Kidney (tissue), 14 donors: ENCODE measurements around the gene PLCB1. TPM values are rescaled to one million over a fixed set of nuclear protein-coding genes. Genes with fewer than 3 reads are reported as not detected.
A peak's percentile ranks its signal among the peaks of the same experiment; 100 is the strongest.

ENCODE experiments used
- DNase-seq, 5 donors: peaks; one replicate each; pipeline ENCODE4 v3.0.0-alpha.2; 2013 to 2020
- FAIRE-seq: peaks from 2 replicates; lab custom pipeline; 2012; peaks lifted over from hg19 to GRCh38; lab: Jason Lieb, UNC
- H3K27ac ChIP-seq, 2 donors: one replicate each; pipeline ENCODE4 v1.7.0; 2013; ENCODE audit warnings: low read depth in 2 of 2, low read length in 2 of 2, inconsistent platforms in 1 of 2
- H3K27me3 ChIP-seq: one replicate; pipeline ENCODE4 v1.7.1; 2013; ENCODE audit warnings: low read length, inconsistent platforms; ENCODE audit not compliant: control insufficient read depth, insufficient read depth
- H3K36me3 ChIP-seq, 3 donors: one replicate each; pipeline versions ENCODE4 v1.7.0 to v1.7.1; 2013; ENCODE audit warnings: low read length in 3 of 3, control low read depth in 1 of 3, inconsistent platforms in 1 of 3; ENCODE audit not compliant: insufficient read depth in 3 of 3, control insufficient read depth in 2 of 3
- H3K4me1 ChIP-seq, 3 donors: one replicate each; pipeline versions ENCODE4 v1.7.0 to v1.7.1; 2013; ENCODE audit warnings: low read length in 3 of 3, inconsistent platforms in 1 of 3, low read depth in 1 of 3; ENCODE audit not compliant: control insufficient read depth in 2 of 3, insufficient read depth in 2 of 3
- H3K4me3 ChIP-seq, 3 donors: one replicate each; pipeline versions ENCODE4 v1.7.0 to v1.8.1; 2013; ENCODE audit warnings: low read length in 3 of 3, control low read depth in 1 of 3, inconsistent platforms in 1 of 3
- H3K9ac ChIP-seq, 3 donors: one replicate each; pipeline versions ENCODE4 v1.7.0 to v1.7.1; 2013; ENCODE audit warnings: low read length in 3 of 3, control low read depth in 1 of 3, inconsistent platforms in 1 of 3
- H3K9me3 ChIP-seq, 3 donors: one replicate each; pipeline versions ENCODE4 v1.7.0 to v1.7.1; 2013; ENCODE audit warnings: low read length in 3 of 3, control low read depth in 1 of 3, inconsistent platforms in 1 of 3; ENCODE audit not compliant: control insufficient read depth in 2 of 3, insufficient read depth in 1 of 3
- intact Hi-C: fragments of 100-400 bp; cut with DNase I; formaldehyde crosslinking; loops from one replicate; pipeline ENCODE4 v1.11.1; 2022
- polyA plus RNA-seq: library from polyadenylated mRNA; stranded (reverse); fragments of 350-450 nt; fragmentation: Illumina TruSeq; extraction: RNeasy Lipid Tissue Mini Kit (QIAGEN cat#74804); gene quantifications from one replicate; pipeline ENCODE4 v1.2.3, GENCODE V29; 2014; ENCODE audit warnings: low read depth, low replicate concordance; ENCODE audit not compliant: insufficient read depth
- total RNA-seq: library from RNA; stranded (reverse); fragmentation: NEBNext Ultra II Directional; extraction: Animal tissue kit (Norgen Biotek cat#: 25700); gene quantifications from one replicate; pipeline ENCODE4 v1.2.1, GENCODE V29; 2021
- TF ChIP-seq, protein P1 (sequence below): IDR thresholded peaks from 3 replicates; pipeline ENCODE4 v1.5.1; 2012; ENCODE audit warnings: mild to moderate bottlenecking, moderate library complexity, borderline replicate concordance; ENCODE audit not compliant: insufficient read depth; ENCODE audit errors: extremely low read depth
- donor health status: control.
- donor health status: control.
- donor health status: control.
- donor health status: control.
- donor health status: control.
- donor health status: DM: yes; HTN: yes; CAD: no.
- donor health status: Normal renal cell carcinoma (clear cell type).

The PLCB1 gene
- total and polyA plus RNA-seq, 2 donors from 2014 or later = 9.4 to 107 TPM

DNA sequence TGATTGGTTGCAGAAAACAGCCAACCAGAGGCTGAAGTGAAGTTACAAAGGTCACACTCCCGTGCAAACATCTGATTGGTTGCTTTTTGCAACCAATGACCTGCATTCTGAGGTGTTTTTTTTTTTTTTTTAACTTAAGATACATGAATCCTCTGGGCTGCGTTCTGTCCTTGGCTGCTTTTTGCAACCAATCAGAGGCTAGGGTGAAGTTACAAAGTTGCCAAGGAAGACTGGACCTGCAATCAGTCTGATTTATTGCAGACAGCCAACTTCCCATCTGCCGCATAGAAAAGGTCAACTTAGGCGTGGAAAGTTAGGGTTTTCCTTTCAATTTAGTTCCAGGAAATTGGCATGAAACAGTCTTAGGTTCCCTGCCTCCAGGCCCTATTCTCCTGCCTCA, 292.9 kb downstream of the PLCB1 start:
- intact Hi-C loops = no loop called here
- no peak overlapping the region for H3K27ac ChIP-seq
- H3K36me3 ChIP-seq = no peaks in the 10 kb centered on the region
- no peaks in the 10 kb centered on the region for H3K27me3 ChIP-seq
- no peaks in the 10 kb centered on the region for H3K9me3 ChIP-seq
- H3K4me1 ChIP-seq = no peaks in the 10 kb centered on the region
- TF ChIP-seq, protein P1, sequence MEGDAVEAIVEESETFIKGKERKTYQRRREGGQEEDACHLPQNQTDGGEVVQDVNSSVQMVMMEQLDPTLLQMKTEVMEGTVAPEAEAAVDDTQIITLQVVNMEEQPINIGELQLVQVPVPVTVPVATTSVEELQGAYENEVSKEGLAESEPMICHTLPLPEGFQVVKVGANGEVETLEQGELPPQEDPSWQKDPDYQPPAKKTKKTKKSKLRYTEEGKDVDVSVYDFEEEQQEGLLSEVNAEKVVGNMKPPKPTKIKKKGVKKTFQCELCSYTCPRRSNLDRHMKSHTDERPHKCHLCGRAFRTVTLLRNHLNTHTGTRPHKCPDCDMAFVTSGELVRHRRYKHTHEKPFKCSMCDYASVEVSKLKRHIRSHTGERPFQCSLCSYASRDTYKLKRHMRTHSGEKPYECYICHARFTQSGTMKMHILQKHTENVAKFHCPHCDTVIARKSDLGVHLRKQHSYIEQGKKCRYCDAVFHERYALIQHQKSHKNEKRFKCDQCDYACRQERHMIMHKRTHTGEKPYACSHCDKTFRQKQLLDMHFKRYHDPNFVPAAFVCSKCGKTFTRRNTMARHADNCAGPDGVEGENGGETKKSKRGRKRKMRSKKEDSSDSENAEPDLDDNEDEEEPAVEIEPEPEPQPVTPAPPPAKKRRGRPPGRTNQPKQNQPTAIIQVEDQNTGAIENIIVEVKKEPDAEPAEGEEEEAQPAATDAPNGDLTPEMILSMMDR = no peak
- no peak overlapping the region for H3K4me3 ChIP-seq
- FAIRE-seq (no peak), DNase-seq (no peak)
- no peak overlapping the region for H3K9ac ChIP-seq

DNA sequence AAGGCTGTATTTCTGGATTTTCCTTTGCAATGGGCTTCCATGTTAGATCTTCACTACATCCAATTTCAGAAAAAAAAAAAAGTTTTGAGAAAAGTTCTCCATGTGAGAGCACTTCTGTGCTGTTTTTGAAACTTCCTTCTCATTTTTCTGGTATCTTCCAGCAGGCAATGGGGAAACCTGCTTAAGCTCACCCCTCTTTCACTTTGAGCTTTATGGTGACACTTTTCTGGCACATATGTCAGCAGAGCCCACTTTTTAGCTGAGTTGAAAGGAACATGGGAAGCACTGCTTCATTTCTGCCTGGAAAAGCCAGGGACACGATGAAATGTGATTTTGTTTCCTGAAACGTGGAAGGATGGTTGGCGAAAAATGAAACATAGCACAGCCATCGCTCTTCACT, 293.7 kb downstream of the PLCB1 start:
- DNase-seq = no peak

GRCh38 chr20:8427419-8428040, 295.5 kb downstream of the PLCB1 start:
- TF ChIP-seq, protein P1 = no peak
- Histone ChIP-seq H3K9ac (no peak overlapping the region), H3K9me3 (no peaks in the 10 kb centered on the region), H3K4me1 (peaks cover 7 to 11% (median 8%) of the 10 kb centered on the region in 3 donors), H3K27me3 (no peaks in the 10 kb centered on the region), H3K36me3 (no peaks in the 10 kb centered on the region), H3K27ac (peak overlapping the region in 1 of 2 donors; percentile 54), H3K4me3 (no peak overlapping the region)
- intact Hi-C loops = no loop called here
- no peak for DNase-seq
- no peak for FAIRE-seq

More for the DNA sequence above, 293.7 kb downstream of the PLCB1 start:
- Histone ChIP-seq H3K9me3 (no peaks in the 10 kb centered on the region), H3K27me3 (no peaks in the 10 kb centered on the region), H3K4me3 (no peak overlapping the region), H3K4me1 (no peaks in the 10 kb centered on the region), H3K36me3 (no peaks in the 10 kb centered on the region), H3K27ac (no peak overlapping the region), H3K9ac (no peak overlapping the region)
- intact Hi-C loops = no loop called here
- FAIRE-seq = no peak
- TF ChIP-seq, protein P1 = no peak

GRCh38 chr20:8428988-8429387, 296.9 kb downstream of the PLCB1 start:
- intact Hi-C loops = no loop called here
- FAIRE-seq = no peak
- peaks cover 7 to 16% (median 10%) of the 10 kb centered on the region in 3 donors for H3K4me1 ChIP-seq

More at GRCh38 chr20:8428988-8429387, 296.9 kb downstream of the PLCB1 start:
- no peak overlapping the region for H3K27ac ChIP-seq
- peak overlapping the region in 1 of 3 donors; percentile 17 for H3K9ac ChIP-seq
- no peaks in the 10 kb centered on the region for H3K36me3 ChIP-seq
- DNase-seq = no peak
- TF ChIP-seq, protein P1 = no peak
- H3K4me3 ChIP-seq = no peak overlapping the region
- H3K27me3 ChIP-seq = no peaks in the 10 kb centered on the region
- H3K9me3 ChIP-seq = no peaks in the 10 kb centered on the region
